Measurements from ENCODE around the gene ACOT4.
A peak's percentile ranks its signal among the peaks of the same experiment; 100 is the strongest.
"Not testable (repeated sequence)": the region's sequence is repeated elsewhere in the genome, so short reads cannot be mapped to it uniquely, and the experiment has no call there.

The ACOT4 gene

GRCh38 chr14:73616831-73617230 is 25.2 kb downstream of the ACOT4 start:
- no peak overlapping the region for H3K4me3 ChIP-seq (ENCODE audit: low read length)
- no peak for TF ChIP-seq ZNF274 (IDR thresholded peaks at IDR 0.05; ENCODE audit: low read depth, low read length)

- no peak overlapping the region for H3K4me3 ChIP-seq (ENCODE audit: low read length)
- no peak for TF ChIP-seq ZNF274 (IDR thresholded peaks at IDR 0.05; ENCODE audit: low read depth, low read length)
Measured at GRCh38 chr14:73619524-73619923, 27.9 kb downstream of the ACOT4 start.

DNA sequence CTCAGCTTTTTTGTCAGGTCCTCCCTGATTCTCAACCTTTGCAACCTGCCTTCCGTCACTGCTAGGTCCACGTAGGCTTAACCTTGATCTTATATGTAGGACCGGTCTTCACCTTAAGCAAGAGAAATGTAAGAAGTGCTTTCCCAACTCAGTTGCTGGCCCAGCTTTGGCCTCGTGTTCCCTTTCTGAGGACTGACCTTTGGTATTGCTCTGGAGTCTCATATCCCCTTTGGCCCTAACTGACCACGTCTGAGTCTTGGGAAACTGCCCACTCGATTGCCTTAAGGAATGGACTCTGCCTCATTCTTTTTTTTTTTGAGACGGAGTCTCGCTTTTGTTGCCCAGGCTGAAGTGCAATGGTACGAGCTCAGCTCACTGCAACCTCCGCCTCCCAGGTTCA is 28.6 kb downstream of the ACOT4 start:
- no peak overlapping the region for H3K4me3 ChIP-seq (ENCODE audit: low read length)
- no peak for TF ChIP-seq ZNF274 (IDR thresholded peaks at IDR 0.05; ENCODE audit: low read depth, low read length)

- no peak for TF ChIP-seq ZNF274 (IDR thresholded peaks at IDR 0.05; ENCODE audit: low read depth, low read length)
- no peak overlapping the region for H3K4me3 ChIP-seq (ENCODE audit: low read length)
Measured at GRCh38 chr14:73623504-73624054, 31.9 kb downstream of the ACOT4 start.

- no peak for TF ChIP-seq ZNF274 (IDR thresholded peaks at IDR 0.05; ENCODE audit: low read depth, low read length)
Measured at GRCh38 chr14:73625706-73626105, 34.0 kb downstream of the ACOT4 start.

GRCh38 chr14:73627151-73627558 is 35.5 kb downstream of the ACOT4 start:
- TF ChIP-seq ZNF274 (IDR thresholded peaks at IDR 0.05; ENCODE audit: low read depth, low read length), result no peak
- no peak overlapping the region for H3K4me3 ChIP-seq (ENCODE audit: low read length)

More at GRCh38 chr14:73625706-73626105, 34.0 kb downstream of the ACOT4 start:
- H3K4me3 ChIP-seq (ENCODE audit: low read length), result no peak overlapping the region

DNA sequence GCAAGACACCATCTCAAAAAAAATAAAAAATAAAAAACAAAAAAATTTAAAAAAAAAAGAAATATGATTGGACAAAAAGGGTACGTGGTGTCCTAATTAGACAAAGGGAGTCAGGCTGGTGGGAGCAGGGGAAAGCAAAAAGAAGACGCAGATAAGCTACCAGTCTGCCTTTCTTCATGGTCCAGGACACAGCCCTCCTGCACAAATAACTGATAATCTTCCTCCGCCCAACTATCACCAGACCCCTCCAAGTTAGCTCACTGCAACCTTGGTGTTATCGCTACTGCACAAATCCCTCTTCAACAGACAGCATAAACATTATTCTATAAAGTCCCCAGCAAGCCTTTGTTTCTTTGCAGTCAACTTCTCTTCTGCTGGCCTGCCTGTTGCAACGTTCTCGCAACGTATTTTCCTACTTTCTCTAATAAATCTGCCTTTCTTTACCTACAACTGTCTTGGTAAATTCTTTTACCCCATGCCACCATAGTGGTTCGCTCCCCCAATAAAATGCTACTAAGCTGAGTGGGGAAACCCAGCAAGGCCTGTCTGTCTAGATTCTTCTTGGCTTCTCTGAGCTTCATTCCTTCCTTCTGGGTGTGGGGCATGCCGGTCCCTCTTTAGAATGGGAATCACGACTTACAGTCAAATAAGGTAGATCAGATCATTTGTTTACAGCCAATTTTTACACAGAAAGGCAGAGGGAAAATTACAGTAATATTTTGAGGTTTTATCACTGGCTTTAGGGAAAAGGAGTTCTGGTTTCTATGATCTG is 38.5 kb downstream of the ACOT4 start:
- no peak for TF ChIP-seq ZNF274 (IDR thresholded peaks at IDR 0.05; ENCODE audit: low read depth, low read length)

DNA sequence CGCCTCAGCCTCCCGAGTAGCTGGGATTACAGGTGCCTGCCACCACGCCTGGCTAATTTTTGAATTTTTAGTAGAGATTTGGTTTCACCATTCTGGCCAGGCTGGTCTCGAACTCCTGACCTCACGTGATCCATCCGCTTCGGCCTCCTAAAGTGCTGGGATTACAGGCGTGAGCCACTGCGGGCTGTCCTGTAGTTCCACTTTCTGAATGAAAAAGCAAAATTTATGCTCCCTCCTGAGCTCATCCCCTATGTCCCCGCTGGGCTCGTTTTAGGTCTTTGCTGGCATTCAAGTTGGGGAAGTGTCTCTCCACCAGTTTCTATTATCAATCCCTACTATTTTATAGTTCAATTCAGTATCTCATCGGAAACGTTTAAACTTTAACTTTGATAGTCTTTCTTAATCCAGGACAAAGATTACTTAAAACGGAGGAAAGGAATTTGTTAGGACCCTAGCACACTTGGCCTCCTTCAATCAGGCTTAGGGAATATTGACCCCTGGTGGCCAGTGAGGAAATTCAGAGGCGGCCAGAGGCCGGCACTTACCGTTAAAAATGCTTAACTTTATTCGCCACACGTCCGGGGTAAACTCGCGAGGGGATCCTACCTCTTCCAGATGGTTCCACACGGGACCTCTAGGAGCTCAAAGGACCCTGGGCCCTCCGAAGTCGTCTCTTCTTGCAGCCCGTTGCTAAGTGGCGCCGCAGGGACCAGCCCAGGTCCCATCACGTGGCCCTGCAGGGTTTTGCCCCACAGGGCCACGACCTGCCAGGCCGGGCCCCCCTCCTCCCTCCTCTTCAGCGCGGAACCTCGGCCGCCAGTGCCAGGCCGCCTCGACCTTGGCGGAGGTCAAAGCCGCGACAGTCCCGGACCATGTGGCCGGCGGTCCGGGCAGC is 41.7 kb downstream of the ACOT4 start:
- TF ChIP-seq ZNF274 (IDR thresholded peaks at IDR 0.05; ENCODE audit: low read depth, low read length), result no peak
- H3K4me3 ChIP-seq (ENCODE audit: low read length), result peak overlapping the region; percentile 45; the same call in 1 of the 2 replicates

More for the DNA sequence above, 38.5 kb downstream of the ACOT4 start:
- H3K4me3 ChIP-seq (ENCODE audit: low read length), result no peak overlapping the region

DNA sequence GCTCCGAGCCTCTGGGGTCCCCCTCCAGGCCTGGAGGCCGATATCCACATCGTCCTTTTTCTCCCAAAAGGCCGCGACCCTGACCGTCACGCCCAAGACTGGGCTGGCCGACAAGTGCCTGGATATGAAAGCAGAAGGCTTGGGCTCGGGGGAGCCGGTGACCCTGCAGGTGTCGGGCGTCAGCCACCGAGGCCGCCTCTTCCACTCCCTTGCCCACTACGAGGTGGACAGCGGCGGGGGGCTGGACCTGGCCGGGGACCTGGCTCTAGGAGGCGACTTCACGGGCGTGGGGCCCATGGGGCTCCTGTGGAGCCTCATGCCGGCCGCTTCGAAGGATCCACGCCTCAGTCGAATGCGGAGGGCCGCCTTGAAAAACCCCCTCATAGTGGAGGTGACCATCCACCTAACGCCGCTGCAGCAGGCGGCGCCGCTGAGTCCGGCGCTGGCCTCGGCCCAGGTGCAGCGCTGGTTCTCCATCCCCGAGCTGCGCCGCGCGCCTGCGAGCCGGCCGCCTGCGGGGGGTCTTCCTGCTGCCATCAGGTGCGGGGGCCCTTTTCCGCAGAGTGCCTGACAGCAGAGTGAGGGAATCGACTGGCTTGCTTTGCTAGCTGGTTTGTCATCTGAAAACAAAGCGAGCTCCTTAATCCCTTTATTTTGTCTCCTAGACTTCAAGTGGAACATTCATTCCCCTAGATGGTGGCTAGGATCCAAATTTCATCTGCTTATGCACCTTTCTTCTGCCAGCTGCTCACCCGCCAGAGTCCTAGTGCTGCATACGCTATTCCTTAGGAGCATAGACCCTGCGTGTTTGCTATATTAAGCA is 42.5 kb downstream of the ACOT4 start:
- H3K4me3 ChIP-seq (ENCODE audit: low read length), result peak overlapping the region; percentile 45; the same call in 1 of the 2 replicates
- no peak for TF ChIP-seq ZNF274 (IDR thresholded peaks at IDR 0.05; ENCODE audit: low read depth, low read length)

GRCh38 chr14:73636355-73636754 is 44.7 kb downstream of the ACOT4 start:
- not testable (repeated sequence) for H3K4me3 ChIP-seq (ENCODE audit: low read length)

GRCh38 chr14:73637830-73638229 is 46.2 kb downstream of the ACOT4 start:
- no peak for TF ChIP-seq ZNF274 (IDR thresholded peaks at IDR 0.05; ENCODE audit: low read depth, low read length)
- no peak overlapping the region for H3K4me3 ChIP-seq (ENCODE audit: low read length)

DNA sequence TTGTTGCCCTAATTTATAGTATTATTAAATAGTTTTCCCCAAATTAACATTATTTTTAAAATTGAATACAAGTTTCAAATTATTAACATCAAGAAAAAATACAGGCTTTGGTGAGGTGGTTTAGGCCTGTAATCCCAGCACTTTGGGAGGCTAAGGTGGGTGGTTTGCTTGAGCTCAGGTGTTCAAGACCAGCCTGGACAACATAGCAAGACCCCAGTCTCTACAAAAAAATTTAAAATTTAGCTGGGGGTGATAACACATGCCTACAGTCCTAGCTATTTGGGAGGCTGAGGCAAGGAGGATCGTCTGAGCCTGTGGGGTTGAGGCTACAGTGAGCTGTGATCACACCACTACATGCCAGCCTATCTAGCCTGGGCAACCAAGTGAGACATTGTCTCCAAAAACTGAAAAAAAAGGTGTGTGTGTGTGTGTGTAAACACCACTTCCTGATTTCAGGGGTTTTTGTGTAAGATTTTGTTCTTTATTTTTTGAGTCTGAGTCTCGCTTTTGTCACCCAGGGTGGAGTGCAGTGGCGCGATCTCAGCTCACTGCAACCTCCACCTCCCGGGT is 49.2 kb downstream of the ACOT4 start:
- H3K4me3 ChIP-seq (ENCODE audit: low read length), result no peak overlapping the region
- no peak for TF ChIP-seq ZNF274 (IDR thresholded peaks at IDR 0.05; ENCODE audit: low read depth, low read length)

- TF ChIP-seq ZNF274 (IDR thresholded peaks at IDR 0.05; ENCODE audit: low read depth, low read length), result no peak
- peak within 1 kb of the TSS; percentile 84 for H3K4me3 ChIP-seq (ENCODE audit: low read length)
Measured at GRCh38 chr14:73644531-73645247, 53.0 kb downstream of the ACOT4 start, which contains the start of gene DNAL1. TSS of gene DNAL1 (plus strand) at chr14:73644986. CDS start at chr14:73645040, 54 bp downstream.
